T-helper 2 cell treated with Interferon-gamma antibody and Interleukin-4, amounts not matched to agents 100 ng/mL and 5 ng/mL, for 36 hours (primary cell): ENCODE results near the gene CLSTN1. TPM values are rescaled to one million over a fixed set of nuclear protein-coding genes. Genes with fewer than 3 reads are reported as not detected.
"Not testable (repeated sequence)": the region's sequence is repeated elsewhere in the genome, so short reads cannot be mapped to it uniquely, and the experiment has no call there.

ENCODE experiments used
- intact Hi-C: fragments of 100-400 bp; cut with micrococcal nuclease; formaldehyde crosslinking; loops from one replicate; pipeline ENCODE4 v1.15.1; 2023
- total RNA-seq: library from RNA; stranded (reverse); gene quantifications from 2 replicates; pipeline ENCODE4 v1.2.3, GENCODE V29; 2022

Gene CLSTN1
- total RNA-seq, 1 donor from 2014 or later: 100 TPM

DNA sequence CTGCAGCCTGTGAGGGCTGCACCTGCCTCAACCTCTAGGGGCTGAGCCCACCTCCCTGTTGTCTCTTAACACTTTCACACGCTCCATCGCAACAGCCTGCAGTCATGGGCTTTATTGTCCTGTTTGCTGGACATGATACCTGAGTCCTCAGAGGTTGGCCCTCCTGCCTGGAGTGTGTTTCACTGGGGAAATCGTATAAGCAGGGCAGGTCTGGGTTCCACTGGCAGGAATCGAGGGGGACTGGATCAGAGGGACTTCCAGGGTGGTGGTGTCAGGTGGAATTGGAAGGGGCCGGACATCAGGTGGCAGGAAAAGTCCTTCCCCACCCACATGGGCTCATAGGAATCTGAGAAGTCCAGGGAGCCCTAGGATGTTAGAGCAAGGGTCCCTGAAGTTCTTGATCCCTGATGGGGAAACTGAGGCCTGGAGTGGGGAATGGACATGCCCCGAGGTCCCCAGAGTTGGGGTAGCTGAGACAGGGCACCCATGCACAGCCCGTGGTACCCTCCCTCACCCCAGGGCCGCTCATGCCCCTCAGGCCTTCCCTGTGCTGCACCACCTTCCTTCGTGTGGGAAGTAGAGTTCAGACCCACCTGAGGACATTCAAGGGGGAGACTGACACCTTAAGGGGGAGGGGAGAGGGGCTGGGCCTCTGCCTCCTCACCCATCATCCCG is 105.6 kb downstream of the CLSTN1 start:
- intact Hi-C loops: no loop called here

DNA sequence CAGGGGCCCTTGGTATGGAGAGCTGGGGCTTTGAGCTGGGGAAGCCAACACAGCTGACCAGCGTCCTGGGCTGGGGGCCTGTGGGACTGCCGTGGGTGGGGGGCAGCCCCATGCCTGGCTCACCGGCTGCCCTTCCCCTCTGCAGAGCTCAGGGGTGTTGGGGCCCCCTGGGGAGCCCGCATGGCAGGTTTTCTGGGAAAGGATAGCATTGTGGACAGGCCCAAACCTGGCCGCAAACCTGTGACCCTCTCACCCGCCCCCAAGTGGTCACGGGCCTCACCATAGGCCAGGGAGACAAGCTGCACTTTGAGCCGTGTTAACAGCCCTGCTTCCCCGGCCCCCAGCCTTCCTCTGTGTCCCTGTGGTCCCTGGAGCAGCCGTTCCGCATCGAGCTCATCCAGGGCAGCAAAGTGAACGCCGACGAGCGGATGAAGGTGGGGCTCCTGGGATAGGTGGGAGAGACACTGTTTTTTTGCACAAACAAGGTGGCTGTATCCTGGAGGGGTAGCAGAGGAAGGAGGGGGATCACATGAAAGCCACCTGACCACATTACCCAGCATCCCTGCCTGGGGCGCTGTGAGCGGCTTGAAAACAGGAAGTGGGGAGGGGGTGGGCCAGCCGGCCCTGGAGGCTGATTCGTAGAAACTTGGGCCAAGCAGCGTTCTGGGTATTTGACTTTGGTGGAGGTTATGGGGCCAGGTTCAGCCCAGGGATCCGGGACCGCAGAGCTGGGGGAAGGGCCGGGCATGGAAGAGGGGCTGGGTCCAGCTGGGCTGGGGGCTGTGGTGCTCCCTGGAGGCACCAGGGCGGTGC is 106.4 kb downstream of the CLSTN1 start:
- intact Hi-C loops: loop anchor here (1.0 to 2.0 kb wide), 3 partner anchors 65 to 193 kb away; partner anchors contain the start of gene CTNNBIP1

DNA sequence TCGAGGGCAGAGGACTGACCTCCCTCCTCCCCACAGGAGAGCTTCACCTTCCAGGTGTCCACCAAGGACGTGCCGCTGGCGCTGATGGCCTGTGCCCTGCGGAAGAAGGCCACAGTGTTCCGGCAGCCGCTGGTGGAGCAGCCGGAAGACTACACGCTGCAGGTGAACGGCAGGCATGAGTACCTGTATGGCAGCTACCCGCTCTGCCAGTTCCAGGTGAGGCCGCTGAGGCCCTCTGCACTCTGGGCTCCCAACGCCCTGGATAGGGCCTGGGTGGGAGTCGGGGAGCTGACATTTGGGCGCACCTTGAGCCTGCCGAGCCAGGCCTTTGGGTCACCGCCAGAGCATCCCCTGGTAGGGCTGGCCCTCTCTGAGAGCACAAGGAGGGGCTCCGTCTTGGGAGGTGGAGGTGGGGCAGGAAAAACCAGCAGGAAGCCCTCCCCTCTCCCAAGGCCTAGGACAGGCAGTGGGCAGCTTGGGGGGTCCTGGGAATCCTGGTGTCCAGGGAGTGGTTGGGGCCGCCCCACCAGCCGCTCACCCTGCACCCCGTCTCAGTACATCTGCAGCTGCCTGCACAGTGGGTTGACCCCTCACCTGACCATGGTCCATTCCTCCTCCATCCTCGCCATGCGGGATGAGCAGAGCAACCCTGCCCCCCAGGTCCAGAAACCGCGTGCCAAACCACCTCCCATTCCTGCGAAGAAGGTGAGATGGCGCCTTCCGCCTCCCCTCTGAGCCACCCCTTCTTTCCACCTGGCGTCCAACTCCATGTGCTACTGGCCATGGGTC is 107.2 kb downstream of the CLSTN1 start:
- intact Hi-C loops: loop anchor here (1.0 to 2.0 kb wide), 3 partner anchors 64 to 194 kb away; partner anchors contain the start of gene CTNNBIP1

DNA sequence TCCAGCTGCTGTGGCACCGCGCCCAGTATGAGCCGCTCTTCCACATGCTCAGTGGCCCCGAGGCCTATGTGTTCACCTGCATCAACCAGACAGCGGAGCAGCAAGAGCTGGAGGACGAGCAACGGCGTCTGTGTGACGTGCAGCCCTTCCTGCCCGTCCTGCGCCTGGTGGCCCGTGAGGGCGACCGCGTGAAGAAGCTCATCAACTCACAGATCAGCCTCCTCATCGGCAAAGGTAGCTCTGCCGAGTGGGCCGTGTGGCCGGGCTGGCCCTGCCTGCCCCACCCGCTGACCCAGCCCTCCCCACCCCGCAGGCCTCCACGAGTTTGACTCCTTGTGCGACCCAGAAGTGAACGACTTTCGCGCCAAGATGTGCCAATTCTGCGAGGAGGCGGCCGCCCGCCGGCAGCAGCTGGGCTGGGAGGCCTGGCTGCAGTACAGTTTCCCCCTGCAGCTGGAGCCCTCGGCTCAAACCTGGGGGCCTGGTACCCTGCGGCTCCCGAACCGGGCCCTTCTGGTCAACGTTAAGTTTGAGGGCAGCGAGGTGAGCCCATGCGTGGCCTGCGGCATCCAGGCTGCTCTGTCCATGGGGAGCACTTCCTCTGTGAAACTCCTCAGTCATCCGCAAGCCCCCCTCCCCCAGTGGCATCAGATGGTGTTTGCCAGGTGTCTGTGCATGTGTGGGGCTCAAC is 108.1 kb downstream of the CLSTN1 start:
- intact Hi-C loops: loop anchor here (2.0 kb wide), 2 partner anchors 63 to 195 kb away; partner anchors contain the start of gene CTNNBIP1

DNA sequence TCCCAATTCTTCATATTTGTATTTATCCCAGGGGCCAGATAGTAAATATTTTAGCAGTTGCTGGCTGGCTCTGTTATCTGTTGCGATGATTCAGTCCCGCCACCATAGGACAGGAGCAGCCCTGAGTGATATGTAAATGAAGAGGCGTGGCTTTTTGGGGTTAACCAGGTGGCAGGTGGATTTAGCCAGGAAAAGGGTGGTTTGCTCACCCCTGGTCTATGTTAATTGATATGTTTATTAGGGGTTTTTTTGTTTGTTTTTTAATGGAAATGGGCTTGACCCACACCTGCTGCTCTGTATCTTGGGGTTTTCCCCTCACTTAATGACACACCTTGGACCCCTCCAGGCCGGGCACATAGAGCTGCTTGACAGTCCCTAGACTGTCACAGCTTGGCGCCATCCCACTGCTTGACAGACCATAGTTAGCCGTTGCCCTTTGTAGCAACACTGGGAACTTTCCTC is 109.5 kb downstream of the CLSTN1 start:
- intact Hi-C loops: no loop called here

DNA sequence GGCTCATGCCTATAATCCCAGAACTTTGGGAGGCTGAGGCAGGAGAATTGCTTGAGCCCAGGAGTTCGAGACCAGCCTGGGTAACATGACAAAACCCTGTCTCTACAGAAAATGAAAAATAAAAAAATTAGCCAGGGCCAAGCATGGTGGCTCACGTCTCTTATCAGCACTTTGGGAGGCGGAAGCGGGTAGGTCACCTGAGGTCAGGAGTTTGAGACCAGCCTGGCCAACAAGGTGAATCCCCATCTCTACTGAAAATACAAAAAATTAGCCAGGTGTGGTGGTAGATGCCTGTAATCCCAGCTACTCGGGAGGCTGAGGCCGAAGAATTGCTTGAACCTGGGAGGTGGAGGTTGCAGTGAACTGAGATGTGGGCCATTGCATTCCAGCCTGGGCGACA is 111.0 kb downstream of the CLSTN1 start:
- intact Hi-C loops: not testable (repeated sequence)

DNA sequence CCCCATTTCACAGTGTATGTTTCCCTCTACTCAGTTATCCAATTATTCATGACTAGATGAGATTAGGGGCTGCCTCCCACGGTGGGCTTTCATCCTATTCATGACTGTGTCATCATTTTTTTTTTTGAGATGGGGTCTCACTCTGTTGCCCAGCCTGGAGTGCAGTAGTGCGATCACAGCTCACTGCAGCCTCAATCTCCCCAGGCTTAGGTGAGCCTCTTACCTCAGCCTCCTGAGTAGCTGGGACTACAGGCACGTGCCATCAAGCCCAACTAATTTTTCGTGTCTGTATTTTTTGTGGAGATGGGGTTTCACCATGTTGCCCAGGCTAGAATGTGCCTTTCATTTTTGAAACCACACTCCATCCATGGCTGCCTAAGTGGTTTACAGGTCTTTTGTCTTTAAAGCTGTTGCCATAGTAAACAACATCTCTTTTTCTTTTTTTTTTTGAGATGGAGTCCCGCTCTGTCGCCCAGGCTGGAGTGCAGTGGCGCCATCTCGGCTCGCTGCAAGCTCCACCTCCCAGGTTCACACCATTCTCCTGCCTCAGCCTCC is 112.2 kb downstream of the CLSTN1 start:
- intact Hi-C loops: no loop called here

DNA sequence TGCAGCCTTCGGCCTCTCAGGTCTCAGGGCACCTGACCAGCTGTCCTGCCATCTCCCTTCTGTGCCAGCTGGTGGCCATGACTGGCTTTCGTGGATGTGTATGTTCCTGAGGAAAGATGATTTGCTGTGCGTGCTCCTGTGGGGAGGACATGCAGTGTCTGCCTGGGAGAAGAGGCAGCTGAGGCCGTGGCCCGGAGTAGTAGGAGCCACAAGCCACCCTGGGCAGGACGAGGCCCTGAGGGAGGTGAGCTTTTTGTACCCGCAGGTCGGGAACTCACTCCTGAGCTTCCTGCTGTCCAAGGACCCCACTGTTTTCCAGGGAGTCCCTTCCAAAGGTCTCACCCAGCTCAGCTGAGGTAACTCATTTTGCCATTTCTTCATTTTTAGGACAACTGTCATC is 113.7 kb downstream of the CLSTN1 start:
- intact Hi-C loops: no loop called here

DNA sequence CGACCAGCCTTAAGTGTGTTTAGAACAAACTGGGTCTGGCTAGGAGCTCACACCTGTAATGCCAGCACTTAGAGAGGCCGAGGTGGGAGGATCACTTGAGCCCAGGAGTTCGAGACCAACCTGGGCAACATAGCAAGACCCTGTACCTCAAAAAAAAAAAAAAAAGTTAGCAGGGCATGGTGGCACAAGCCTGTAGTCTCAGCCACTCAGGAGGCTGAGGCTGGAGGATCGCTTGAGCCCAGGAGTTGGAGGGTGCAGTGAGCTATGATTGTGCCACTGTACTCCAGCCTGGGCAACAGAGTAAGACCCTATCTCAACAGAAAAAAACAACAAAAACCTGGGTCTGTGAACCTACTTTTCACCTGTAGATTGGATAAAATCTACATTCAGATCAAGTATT is 117.6 kb downstream of the CLSTN1 start:
- intact Hi-C loops: no loop called here

DNA sequence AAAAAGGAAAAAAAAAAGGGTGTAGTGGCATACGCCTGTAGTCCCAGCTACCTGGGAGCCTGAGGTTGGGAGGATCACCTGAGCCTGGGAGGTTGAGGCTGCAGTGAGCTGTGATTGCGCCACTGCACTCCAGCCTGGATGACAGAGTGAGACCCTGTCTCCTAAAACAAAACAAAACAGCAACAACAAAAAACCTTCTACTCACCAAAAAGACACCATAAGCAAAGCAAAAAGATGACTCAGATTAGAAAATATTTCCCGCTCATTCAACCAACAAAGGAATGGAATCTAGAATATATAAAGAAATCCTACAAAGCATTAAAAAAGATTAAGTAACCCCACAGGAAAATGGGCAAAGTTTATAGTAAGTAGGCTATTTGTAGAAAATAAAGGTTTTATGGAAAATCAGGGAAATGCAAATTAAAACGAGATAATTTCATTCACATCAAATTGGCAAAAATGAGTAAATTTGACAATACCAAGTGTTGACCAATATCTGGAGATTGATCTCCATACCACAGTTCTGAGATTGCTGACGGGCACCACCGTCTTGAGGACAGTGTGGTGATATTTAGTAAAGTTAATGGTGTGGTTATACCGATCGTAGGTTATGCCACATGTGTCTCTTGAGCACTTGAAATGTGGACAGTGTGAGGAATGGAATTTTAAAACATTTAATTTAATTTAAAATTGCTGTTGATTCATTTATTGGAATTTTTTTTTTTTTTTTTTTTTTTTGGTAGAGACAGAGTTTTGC is 118.2 kb downstream of the CLSTN1 start:
- intact Hi-C loops: no loop called here

DNA sequence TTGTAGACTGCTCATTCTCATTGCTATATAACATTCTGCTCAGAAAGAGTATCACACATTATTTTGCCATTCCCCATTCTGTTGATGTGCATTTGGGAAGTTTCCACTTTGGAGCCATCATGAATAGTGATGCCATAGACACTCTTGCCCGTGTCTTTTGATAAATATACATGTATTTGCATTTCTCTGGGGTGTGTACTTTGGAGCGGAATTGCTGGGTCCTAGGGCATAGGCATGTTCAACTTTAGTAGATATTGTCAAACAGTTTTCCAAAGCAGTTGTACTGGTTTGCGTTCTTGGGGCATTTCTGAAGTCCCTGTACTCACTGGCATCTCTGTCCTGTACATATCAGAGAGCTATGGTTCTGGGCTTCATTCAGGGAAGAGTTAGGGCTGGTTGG is 120.1 kb downstream of the CLSTN1 start:
- intact Hi-C loops: no loop called here

DNA sequence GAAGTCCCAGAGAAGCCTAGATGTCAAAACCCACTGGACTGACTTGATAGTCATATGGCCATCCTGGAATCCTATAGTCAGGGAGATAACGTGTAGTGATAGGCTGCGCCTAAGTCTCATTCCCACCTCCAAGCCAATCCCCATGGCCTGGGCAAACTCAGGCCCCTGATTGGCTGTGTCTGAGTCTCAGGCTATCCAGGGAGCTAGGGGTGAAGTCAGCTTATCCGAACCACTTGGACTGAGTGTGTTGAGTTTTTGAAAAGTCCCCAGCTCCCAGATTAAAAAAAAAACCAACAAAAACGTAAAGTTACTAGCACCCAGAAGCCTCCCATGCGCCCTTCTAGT is 120.6 kb downstream of the CLSTN1 start:
- intact Hi-C loops: no loop called here

DNA sequence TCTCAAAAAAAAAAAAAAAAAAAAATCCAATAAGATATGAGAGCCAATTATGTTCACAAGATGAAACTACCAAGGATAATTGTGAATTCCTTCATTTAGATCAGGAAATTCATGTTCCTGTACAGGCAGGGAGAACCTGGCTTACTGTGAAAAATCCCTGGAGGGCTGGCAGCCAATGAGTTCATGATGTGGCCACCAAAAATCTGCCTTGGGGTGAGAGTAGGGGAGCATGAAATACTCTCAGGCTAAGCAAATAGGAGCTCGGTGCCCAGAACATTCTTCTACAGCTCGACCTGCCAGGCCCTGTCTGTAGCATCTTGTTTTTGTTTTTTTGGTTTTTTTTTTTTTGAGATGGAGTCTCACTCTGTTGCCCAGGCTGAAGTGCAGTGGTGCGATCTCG is 122.1 kb downstream of the CLSTN1 start:
- intact Hi-C loops: no loop called here

DNA sequence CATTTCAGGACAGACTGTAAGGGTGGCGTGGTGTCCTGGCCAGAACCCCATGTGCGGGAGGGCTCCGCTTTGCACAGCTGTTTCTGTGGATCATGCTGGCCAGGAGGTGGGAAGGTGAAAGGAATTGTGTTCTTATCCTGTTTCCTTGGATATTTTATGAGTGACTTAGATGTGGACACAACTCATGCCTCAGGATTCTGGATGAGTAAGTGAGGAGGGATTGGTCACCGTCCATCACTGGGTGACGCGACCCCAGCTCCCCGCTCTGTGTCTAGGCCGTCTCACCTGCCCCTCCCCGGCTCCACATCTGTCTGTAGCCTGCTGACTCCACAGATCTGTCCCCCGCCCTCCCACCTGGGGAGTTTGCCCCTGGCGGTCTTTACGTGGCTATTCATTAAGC is 123.4 kb downstream of the CLSTN1 start:
- intact Hi-C loops: no loop called here

DNA sequence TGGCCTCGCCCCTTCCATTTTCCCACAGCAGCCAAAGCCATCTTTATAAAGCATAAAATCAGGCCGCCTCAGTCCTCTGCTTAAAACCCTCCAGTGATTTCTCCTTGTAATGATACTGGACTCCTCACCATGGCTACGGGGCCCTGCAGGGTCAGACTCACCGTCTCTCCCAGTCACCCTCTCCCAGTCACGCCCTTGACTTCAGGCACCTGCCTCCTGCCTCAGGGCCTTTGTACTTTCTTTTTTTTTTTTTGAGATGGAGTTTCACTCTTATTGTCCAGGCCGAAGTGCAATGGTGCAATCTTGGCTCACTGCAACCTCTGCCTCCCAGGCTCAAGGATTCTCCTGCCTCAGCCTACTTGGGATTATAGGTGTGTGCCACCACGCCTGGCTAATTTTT is 124.4 kb downstream of the CLSTN1 start:
- intact Hi-C loops: no loop called here

DNA sequence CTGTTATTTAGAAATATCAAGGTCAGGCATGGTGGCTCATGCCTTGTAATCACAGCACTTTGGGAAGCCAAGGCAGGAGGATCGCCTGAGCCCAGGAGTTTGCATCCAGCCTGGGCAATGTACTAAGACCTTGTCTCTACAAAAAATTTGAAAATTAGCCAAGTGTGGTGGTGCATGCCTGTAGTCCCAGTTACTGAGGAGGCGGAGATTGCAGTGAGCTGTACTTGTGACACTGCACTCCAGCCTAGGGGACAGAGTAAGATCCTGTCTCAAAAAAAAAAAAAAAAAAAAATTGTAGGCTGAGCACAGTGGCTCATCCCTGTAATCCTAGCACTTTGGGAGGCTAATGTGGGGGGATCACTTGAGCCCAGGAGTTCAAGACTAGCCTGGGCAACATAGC is 127.0 kb downstream of the CLSTN1 start:
- intact Hi-C loops: no loop called here

DNA sequence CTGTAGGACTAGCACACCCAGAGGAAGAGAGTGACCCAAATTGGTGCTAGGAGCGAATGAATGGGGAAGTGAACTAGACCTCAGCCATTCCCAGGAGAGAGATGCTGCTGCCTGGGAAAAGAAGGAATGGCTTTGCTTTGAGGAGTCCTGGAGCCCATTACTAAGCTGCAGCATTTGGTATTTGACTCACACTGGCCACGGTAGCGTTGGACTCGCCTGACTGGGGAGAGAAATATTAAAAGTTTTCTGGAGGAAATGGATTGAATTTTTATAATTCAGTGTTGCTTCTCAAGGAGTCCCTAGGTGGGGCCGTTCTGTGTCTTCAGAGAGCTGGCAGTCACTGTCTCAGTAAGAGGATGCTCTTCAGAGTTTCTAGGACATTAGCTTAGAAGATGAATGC is 132.1 kb downstream of the CLSTN1 start:
- intact Hi-C loops: no loop called here

DNA sequence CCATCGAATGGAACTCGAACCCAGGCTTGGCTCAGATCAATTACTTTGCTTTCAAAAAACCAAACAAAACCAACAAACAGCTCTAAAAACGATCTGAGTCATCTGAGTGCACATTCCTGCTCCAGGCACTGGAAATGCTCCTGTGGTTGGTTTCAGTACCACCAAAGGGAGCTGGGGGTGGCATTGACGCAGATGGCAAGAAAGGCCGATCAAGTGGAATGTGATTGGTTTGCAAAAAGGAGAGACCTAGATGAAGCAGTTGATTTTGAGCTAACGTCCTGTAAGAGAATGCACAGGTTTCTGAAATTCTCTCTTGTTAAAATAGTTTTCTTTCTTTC is 132.7 kb downstream of the CLSTN1 start:
- intact Hi-C loops: no loop called here

DNA sequence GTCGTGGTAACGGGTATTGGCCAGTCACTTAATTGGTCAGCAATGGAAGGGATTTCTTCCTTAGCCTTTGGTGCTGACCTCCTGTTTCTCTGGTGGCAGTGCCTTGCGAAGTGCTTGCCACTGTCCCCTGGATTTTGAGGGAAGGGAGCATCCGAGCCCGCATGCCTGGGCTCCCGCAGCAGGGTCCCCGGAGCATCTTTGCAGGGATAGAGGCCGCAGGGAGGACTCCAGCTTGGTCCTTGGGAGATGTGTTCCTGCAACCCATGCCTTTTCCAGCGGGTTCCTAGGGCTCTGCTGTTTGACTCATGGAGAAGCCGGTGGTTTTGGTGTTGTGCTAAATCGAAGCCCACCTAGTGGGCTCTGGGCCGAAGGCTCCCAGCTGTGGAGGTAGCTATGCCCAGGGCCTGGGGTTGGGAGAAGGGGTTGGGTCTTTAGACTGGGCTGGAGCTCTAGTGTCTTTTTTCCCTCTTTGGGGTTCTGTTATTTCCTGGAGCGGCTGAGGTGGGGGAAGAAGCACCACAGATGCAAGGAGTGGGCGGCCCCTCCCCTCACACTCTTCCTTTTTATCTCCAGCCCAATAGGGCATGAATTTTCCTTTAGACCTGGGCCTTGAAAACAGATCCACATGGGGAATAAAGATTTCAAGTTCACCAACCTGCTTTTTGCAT is 133.2 kb downstream of the CLSTN1 start:
- intact Hi-C loops: no loop called here

DNA sequence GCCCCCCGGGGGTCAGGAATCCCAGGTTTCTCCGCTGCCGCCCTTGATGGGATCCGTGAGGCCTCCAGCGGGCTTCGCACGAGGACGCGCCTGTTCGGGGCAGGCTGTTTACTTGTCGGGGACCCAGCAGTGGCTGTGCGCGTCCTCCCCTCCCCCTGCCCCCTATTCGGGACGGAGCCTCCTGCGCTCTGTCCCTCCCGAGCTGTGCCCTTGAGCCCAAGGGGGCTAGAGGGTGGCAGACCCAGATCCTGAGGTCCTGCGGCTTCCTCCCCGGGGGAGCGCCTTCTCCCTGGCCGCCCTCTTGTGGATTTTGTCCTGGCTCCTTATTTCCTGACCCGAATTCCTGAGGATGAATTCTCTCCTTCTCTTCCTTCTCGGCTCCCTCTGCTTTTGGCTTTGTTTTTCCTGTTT is 133.8 kb downstream of the CLSTN1 start:
- intact Hi-C loops: loop anchor here (1.0 to 2.0 kb wide), 2 partner anchors 35 to 61 kb away; no protein-coding TSS in a partner anchor
